OCI-LY7 (cell line): Measurements from ENCODE around the gene EIF4ENIF1.

ENCODE experiments used
- CTCF ChIP-seq: fragments of 200-600 bp; sonication (generic); conservative IDR thresholded peaks from 2 replicates; pipeline ENCODE4 v1.5.1; 2014; ENCODE audit warnings: mild to moderate bottlenecking, antibody characterized with exemption, low read length, moderate library complexity, mixed read lengths
- EZH2phosphoT487 ChIP-seq: fragments of 200-600 bp; sonication (generic); IDR thresholded peaks from 2 replicates; pipeline ENCODE4 v1.6.1; 2018; ENCODE audit warnings: low read depth, borderline replicate concordance, mild to moderate bottlenecking, mixed run types, antibody characterized with exemption, low read length, moderate library complexity, mixed read lengths

GRCh38 chr22:31436132-31436531 lies 53.5 kb downstream of the EIF4ENIF1 start:
- no peak for TF ChIP-seq CTCF
- no peak for TF ChIP-seq EZH2phosphoT487
